Measurements from ENCODE around the gene NOL7.

NOL7 gene

DNA sequence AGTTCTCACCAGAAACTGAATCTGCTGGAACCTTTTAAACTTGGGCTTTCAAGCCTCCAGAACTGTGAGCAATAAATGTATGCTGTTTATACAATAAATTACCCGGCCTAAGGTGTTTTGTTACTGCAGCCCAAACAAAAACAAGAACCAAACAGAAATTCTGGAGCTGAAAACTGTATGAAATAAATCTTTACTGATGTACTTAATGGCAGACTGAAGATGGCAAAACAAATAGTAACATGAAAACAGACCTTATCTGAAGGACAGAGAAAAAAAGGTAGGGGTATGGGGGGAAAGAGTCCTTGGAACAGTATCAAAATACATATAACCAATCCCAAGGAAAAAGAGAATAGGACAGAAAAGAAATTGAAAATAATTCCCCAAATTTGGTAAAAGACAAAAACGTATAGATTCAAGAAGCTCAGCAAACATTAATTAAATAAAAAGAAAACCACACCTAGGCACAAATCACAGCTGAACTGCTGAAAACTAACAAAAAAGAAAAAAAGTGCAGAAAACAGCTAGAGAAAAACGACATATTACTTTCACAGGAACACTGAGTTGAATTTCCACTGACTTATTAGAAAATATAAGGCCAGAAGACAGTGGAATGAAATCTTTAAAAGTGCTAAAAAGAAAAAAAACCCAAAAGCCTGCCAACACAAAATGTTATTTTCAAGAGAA is 47.7 kb downstream of the NOL7 start:
- H3K4me3 ChIP-seq (ENCODE audit: low read length), result no peak overlapping the region
- no peaks in the 10 kb centered on the region for H3K27me3 ChIP-seq (ENCODE audit: control insufficient read depth, low read length)
- no peak overlapping the region for H3K27ac ChIP-seq (ENCODE audit: low read depth, low read length)
- H4K20me1 ChIP-seq (ENCODE audit: control insufficient read depth, insufficient read depth, low read depth, low read length), result peaks cover 5% of the 10 kb centered on the region; the same call in 1 of the 2 replicates
- H3K79me2 ChIP-seq (ENCODE audit: control insufficient read depth, low read length), result peaks cover 98% of the 10 kb centered on the region
- TF ChIP-seq, protein P1, sequence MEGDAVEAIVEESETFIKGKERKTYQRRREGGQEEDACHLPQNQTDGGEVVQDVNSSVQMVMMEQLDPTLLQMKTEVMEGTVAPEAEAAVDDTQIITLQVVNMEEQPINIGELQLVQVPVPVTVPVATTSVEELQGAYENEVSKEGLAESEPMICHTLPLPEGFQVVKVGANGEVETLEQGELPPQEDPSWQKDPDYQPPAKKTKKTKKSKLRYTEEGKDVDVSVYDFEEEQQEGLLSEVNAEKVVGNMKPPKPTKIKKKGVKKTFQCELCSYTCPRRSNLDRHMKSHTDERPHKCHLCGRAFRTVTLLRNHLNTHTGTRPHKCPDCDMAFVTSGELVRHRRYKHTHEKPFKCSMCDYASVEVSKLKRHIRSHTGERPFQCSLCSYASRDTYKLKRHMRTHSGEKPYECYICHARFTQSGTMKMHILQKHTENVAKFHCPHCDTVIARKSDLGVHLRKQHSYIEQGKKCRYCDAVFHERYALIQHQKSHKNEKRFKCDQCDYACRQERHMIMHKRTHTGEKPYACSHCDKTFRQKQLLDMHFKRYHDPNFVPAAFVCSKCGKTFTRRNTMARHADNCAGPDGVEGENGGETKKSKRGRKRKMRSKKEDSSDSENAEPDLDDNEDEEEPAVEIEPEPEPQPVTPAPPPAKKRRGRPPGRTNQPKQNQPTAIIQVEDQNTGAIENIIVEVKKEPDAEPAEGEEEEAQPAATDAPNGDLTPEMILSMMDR (IDR thresholded peaks at IDR 0.05; ENCODE audit: low read depth, low read length, poor library complexity, severe bottlenecking), result no peak
- no peak for TF ChIP-seq EZH2phosphoT487 (IDR thresholded peaks at IDR 0.05; ENCODE audit: borderline replicate concordance, low read length)
- H3K9me2 ChIP-seq (replicated peaks; ENCODE audit: control insufficient read depth, low read length), result no peaks in the 10 kb centered on the region
- peaks cover under 1% of the 10 kb centered on the region; the same call in 1 of the 2 replicates for H3K36me3 ChIP-seq (ENCODE audit: control insufficient read depth, low read length)
- peaks cover 34% of the 10 kb centered on the region for H3K4me1 ChIP-seq (ENCODE audit: control insufficient read depth, low read length)
- no peaks in the 10 kb centered on the region for H3K9me3 ChIP-seq (ENCODE audit: control insufficient read depth, insufficient read depth, low read length)
- H3K4me2 ChIP-seq (ENCODE audit: low read length), result no peak overlapping the region
- H3F3A ChIP-seq (ENCODE audit: control insufficient read depth, insufficient read depth), result no peaks in the 10 kb centered on the region

DNA sequence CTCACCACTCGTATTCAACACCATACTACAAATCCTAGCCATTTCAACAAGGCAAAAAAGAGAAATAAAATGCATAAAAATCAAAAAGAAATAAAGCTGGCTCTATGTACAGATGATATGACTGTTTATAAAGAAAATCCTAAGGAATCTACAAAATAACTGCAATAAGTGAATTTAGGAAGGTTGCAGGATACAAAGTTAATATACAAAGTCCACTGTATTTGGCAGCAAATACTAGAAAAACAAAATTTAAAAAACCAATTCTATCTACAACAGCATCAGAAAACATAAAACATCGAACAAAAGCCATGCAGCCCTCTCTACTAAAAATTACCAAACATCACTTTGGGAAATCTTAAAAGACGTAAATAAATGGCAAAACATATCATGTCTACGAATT is 48.9 kb downstream of the NOL7 start:
- no peak overlapping the region for H3K27ac ChIP-seq (ENCODE audit: low read depth, low read length)
- H3F3A ChIP-seq (ENCODE audit: control insufficient read depth, insufficient read depth), result no peaks in the 10 kb centered on the region
- TF ChIP-seq, protein P1 (IDR thresholded peaks at IDR 0.05; ENCODE audit: low read depth, low read length, poor library complexity, severe bottlenecking), result no peak
- TF ChIP-seq EZH2phosphoT487 (IDR thresholded peaks at IDR 0.05; ENCODE audit: borderline replicate concordance, low read length), result no peak
- H3K36me3 ChIP-seq (ENCODE audit: control insufficient read depth, low read length), result no peaks in the 10 kb centered on the region
- peaks cover 100% of the 10 kb centered on the region for H3K79me2 ChIP-seq (ENCODE audit: control insufficient read depth, low read length)
- peaks cover 37% of the 10 kb centered on the region for H3K4me1 ChIP-seq (ENCODE audit: control insufficient read depth, low read length)
- no peak overlapping the region for H3K4me3 ChIP-seq (ENCODE audit: low read length)
- no peaks in the 10 kb centered on the region for H3K9me3 ChIP-seq (ENCODE audit: control insufficient read depth, insufficient read depth, low read length)
- H3K4me2 ChIP-seq (ENCODE audit: low read length), result no peak overlapping the region
- peaks cover 5% of the 10 kb centered on the region; the same call in 1 of the 2 replicates for H4K20me1 ChIP-seq (ENCODE audit: control insufficient read depth, insufficient read depth, low read depth, low read length)
- no peaks in the 10 kb centered on the region for H3K27me3 ChIP-seq (ENCODE audit: control insufficient read depth, low read length)
- H3K9me2 ChIP-seq (replicated peaks; ENCODE audit: control insufficient read depth, low read length), result no peaks in the 10 kb centered on the region

DNA sequence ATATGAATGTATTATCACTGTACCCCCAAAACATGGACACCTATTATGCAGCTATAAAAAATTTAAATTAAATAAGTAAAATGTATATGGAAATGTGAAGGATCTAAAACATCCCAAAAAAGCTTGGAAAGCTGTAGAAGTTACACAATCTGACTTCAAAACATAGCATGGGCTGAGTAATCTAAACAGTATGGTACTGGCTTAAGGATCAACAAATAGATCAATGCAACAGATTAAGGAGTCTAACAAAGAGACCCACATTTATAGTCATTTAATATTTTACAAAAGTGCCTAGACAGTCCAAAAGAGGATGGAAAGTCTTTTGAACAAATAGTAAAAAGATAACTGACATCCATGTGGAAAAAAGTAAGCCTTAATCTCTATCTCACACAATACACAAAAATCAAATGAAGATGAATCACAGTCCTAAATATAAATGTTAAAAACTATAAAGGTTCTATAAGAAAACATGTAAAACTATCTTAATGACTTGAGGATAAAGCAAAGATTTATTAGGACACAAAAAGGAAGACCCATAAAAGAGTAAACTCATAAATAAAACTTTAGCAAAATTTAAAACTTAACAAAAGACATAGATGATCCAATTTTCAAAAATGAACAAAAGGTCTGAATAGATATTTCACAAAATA is 49.7 kb downstream of the NOL7 start:
- peaks cover 5% of the 10 kb centered on the region; the same call in 1 of the 2 replicates for H4K20me1 ChIP-seq (ENCODE audit: control insufficient read depth, insufficient read depth, low read depth, low read length)
- no peak for TF ChIP-seq EZH2phosphoT487 (IDR thresholded peaks at IDR 0.05; ENCODE audit: borderline replicate concordance, low read length)
- TF ChIP-seq, protein P1 (IDR thresholded peaks at IDR 0.05; ENCODE audit: low read depth, low read length, poor library complexity, severe bottlenecking), result no peak
- H3K4me2 ChIP-seq (ENCODE audit: low read length), result no peak overlapping the region
- no peaks in the 10 kb centered on the region for H3K27me3 ChIP-seq (ENCODE audit: control insufficient read depth, low read length)
- no peak overlapping the region for H3K27ac ChIP-seq (ENCODE audit: low read depth, low read length)
- H3K9me2 ChIP-seq (replicated peaks; ENCODE audit: control insufficient read depth, low read length), result no peaks in the 10 kb centered on the region
- H3K79me2 ChIP-seq (ENCODE audit: control insufficient read depth, low read length), result peaks cover 100% of the 10 kb centered on the region
- H3K4me1 ChIP-seq (ENCODE audit: control insufficient read depth, low read length), result peaks cover 40% of the 10 kb centered on the region
- no peaks in the 10 kb centered on the region for H3K36me3 ChIP-seq (ENCODE audit: control insufficient read depth, low read length)
- H3F3A ChIP-seq (ENCODE audit: control insufficient read depth, insufficient read depth), result no peaks in the 10 kb centered on the region
- H3K9me3 ChIP-seq (ENCODE audit: control insufficient read depth, insufficient read depth, low read length), result no peaks in the 10 kb centered on the region
- H3K4me3 ChIP-seq (ENCODE audit: low read length), result no peak overlapping the region
